SK-N-SH (cell line): ENCODE measurements around the gene GSTA5.
"Not testable (repeated sequence)": the region's sequence is repeated elsewhere in the genome, so short reads cannot be mapped to it uniquely, and the experiment has no call there.

ENCODE experiments used
- EP300 ChIP-seq, 2 experiments: IDR thresholded peaks; 2 replicates each; pipeline versions ENCODE4 v1.4.0 to v1.6.1; 2012; ENCODE audit warnings: borderline replicate concordance in 1 of 2, low read depth in 1 of 2, low read length in 1 of 2
- FOSL2 ChIP-seq: IDR thresholded peaks from 2 replicates; pipeline ENCODE4 v1.4.0; 2012; ENCODE audit warnings: low read depth, mild to moderate bottlenecking, moderate library complexity, borderline replicate concordance
- GABPA ChIP-seq: IDR thresholded peaks from 2 replicates; pipeline ENCODE4 v1.4.0; 2012; ENCODE audit warnings: low read depth, mild to moderate bottlenecking
- GATA2 ChIP-seq: sonication (generic); formaldehyde crosslinking; IDR thresholded peaks from 2 replicates; pipeline ENCODE4 v1.5.0; 2020; ENCODE audit warnings: mild to moderate bottlenecking, missing genetic modification reagents
- JUND ChIP-seq: IDR thresholded peaks from 2 replicates; pipeline ENCODE4 v1.4.0; 2012
- NFIC ChIP-seq: IDR thresholded peaks from 2 replicates; pipeline ENCODE4 v1.4.0; 2012; ENCODE audit warnings: borderline replicate concordance
- POLR2AphosphoS5 ChIP-seq: IDR thresholded peaks from 2 replicates; pipeline ENCODE4 v1.6.1; 2012; ENCODE audit warnings: low read depth, low read length
- RAD21 ChIP-seq: IDR thresholded peaks from 2 replicates; pipeline ENCODE4 v1.6.1; 2012; ENCODE audit warnings: mild to moderate bottlenecking, low read length
- RCOR1 ChIP-seq: fragments of 150-350 bp; IDR thresholded peaks from 2 replicates; pipeline ENCODE4 v1.6.1; 2017; ENCODE audit warnings: antibody characterized with exemption, low read length
- RXRA ChIP-seq: IDR thresholded peaks from 2 replicates; pipeline ENCODE4 v1.4.0; 2012; ENCODE audit warnings: low read depth, mild to moderate bottlenecking, borderline replicate concordance
- TEAD4 ChIP-seq: IDR thresholded peaks from 2 replicates; pipeline ENCODE4 v1.4.0; 2012; ENCODE audit warnings: mild to moderate bottlenecking, borderline replicate concordance; ENCODE audit not compliant: insufficient read depth
- USF1 ChIP-seq: IDR thresholded peaks from 2 replicates; pipeline ENCODE4 v1.4.0; 2012; ENCODE audit warnings: low read depth, borderline replicate concordance
- TF ChIP-seq, protein P1 (sequence below): IDR thresholded peaks from 2 replicates; pipeline ENCODE4 v1.4.0; 2012; ENCODE audit warnings: low read depth
- TF ChIP-seq, protein P2 (sequence below): fragments of 200-600 bp; sonication (generic); IDR thresholded peaks from 2 replicates; pipeline ENCODE4 v1.6.1; 2017; ENCODE audit warnings: antibody characterized with exemption, mild to moderate bottlenecking, moderate library complexity

GRCh38 chr6:52825270-52825793 is 15.3 kb downstream of the GSTA5 start:
- not testable (repeated sequence) for TF ChIP-seq TEAD4; POLR2AphosphoS5; RCOR1; EP300 (IDR thresholded peaks at IDR 0.05; ENCODE audit: borderline replicate concordance in 1 of 2, low read depth in 1 of 2, low read length in 1 of 2); NFIC; JUND; FOSL2; RAD21; GABPA; GATA2 (CRISPR knock-in tag); RXRA; USF1
- TF ChIP-seq, protein P1, sequence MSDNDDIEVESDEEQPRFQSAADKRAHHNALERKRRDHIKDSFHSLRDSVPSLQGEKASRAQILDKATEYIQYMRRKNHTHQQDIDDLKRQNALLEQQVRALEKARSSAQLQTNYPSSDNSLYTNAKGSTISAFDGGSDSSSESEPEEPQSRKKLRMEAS = not testable (repeated sequence)
- TF ChIP-seq, protein P2, sequence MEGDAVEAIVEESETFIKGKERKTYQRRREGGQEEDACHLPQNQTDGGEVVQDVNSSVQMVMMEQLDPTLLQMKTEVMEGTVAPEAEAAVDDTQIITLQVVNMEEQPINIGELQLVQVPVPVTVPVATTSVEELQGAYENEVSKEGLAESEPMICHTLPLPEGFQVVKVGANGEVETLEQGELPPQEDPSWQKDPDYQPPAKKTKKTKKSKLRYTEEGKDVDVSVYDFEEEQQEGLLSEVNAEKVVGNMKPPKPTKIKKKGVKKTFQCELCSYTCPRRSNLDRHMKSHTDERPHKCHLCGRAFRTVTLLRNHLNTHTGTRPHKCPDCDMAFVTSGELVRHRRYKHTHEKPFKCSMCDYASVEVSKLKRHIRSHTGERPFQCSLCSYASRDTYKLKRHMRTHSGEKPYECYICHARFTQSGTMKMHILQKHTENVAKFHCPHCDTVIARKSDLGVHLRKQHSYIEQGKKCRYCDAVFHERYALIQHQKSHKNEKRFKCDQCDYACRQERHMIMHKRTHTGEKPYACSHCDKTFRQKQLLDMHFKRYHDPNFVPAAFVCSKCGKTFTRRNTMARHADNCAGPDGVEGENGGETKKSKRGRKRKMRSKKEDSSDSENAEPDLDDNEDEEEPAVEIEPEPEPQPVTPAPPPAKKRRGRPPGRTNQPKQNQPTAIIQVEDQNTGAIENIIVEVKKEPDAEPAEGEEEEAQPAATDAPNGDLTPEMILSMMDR = not testable (repeated sequence)
